Measurements from ENCODE around the gene ITPR2. TPM values are rescaled to one million over a fixed set of nuclear protein-coding genes. Genes with fewer than 3 reads are reported as not detected.

Gene ITPR2
- total and polyA plus RNA-seq, 2 of the 8 experiments (the other 6 are each of a cell fraction or from before 2014, with no cell fraction given), result 4.1 to 48.3 TPM

DNA sequence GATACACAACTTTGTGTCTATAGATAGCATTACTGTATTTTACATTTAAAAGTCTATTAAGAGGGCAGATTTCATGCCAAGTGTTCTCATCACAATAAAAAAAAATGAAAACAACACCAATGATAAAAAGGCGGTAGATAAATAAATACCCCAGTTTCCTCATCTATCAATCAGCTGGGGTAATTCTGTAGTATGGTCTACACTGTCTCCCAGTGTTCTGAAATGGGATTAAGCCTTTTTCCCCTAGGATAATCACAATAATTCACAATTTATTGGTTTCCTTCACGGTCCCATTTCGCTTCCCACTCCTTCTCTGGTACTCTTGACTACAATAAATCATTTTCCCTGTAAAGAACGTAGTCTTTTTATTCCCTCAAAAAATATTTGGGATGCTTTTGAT is 523.4 kb downstream of the ITPR2 start:
- TF ChIP-seq CHD2 (IDR thresholded peaks at IDR 0.05; ENCODE audit: low read length) (no peak), ZNF274 (IDR thresholded peaks at IDR 0.05; ENCODE audit: borderline replicate concordance, extremely low read depth, low read length) (no peak), TAF1 (IDR thresholded peaks at IDR 0.05; ENCODE audit: low read depth, low read length) (no peak), RAD21 (IDR thresholded peaks at IDR 0.05 in 1 of 2, conservative IDR thresholded peaks at IDR 0.05 in 1 of 2; ENCODE audit: low read depth in 2 of 2, low read length in 2 of 2) (0 out of 4 replicates have a peak, but pooled peaks of 1 of the 2 experiments have one; percentile 7), RNF2 (IDR thresholded peaks at IDR 0.05; ENCODE audit: borderline replicate concordance, low read depth, low read length, missing control alignments, poor library complexity, severe bottlenecking) (no peak)
- TF ChIP-seq, protein P1, sequence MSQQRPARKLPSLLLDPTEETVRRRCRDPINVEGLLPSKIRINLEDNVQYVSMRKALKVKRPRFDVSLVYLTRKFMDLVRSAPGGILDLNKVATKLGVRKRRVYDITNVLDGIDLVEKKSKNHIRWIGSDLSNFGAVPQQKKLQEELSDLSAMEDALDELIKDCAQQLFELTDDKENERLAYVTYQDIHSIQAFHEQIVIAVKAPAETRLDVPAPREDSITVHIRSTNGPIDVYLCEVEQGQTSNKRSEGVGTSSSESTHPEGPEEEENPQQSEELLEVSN (IDR thresholded peaks at IDR 0.05), result no peak
- Histone ChIP-seq H3K23ac (ENCODE audit: insufficient read length) (no peak overlapping the region), H3K9me3 (ENCODE audit: insufficient read depth in 2 of 2, low read depth in 1 of 2, low read length in 1 of 2) (no peaks in the 10 kb centered on the region), H3K27ac (ENCODE audit: low read depth, low read length) (no peak overlapping the region), H3K4me3 (ENCODE audit: extremely low read depth in 1 of 4, insufficient read depth in 2 of 4, low read depth in 3 of 4, low read length in 4 of 4) (no peak overlapping the region), H3K79me1 (ENCODE audit: low read depth, low read length) (no peaks in the 10 kb centered on the region), H4K5ac (ENCODE audit: insufficient read length, low read depth, low read length) (no peak overlapping the region), H3K56ac (replicated peaks; ENCODE audit: insufficient read length, low read depth, low read length) (no peak overlapping the region), H3K14ac (ENCODE audit: insufficient read length) (no peak overlapping the region), H2AK5ac (ENCODE audit: low read depth, low read length) (no peak overlapping the region), H3K79me2 (ENCODE audit: control insufficient read depth in 1 of 2, insufficient read depth in 2 of 2, low read length in 2 of 2) (no peaks in the 10 kb centered on the region), H2BK20ac (ENCODE audit: low read length) (no peak overlapping the region), H3K4me1 (replicated peaks in 1 of 4; ENCODE audit: control insufficient read depth in 3 of 4, insufficient read depth in 4 of 4, low read length in 3 of 4) (no peaks in the 10 kb centered on the region), H4K20me1 (replicated peaks in 1 of 2; ENCODE audit: control insufficient read depth in 1 of 2, insufficient read depth in 2 of 2, low read length in 2 of 2) (no peaks in the 10 kb centered on the region), H3K36me3 (ENCODE audit: control insufficient read depth in 2 of 4, insufficient read depth in 4 of 4, low read length in 3 of 4) (no peaks in the 10 kb centered on the region), H3K27me3 (replicated peaks in 1 of 4; ENCODE audit: control insufficient read depth in 3 of 4, extremely low read depth in 1 of 4, insufficient read depth in 3 of 4, low read length in 3 of 4) (no peaks in the 10 kb centered on the region), H2BK120ac (replicated peaks; ENCODE audit: low read depth, low read length) (no peak overlapping the region), H4K91ac (replicated peaks; ENCODE audit: insufficient read length, low read length) (no peak overlapping the region), H2BK15ac (ENCODE audit: low read length) (no peak overlapping the region), H2BK12ac (ENCODE audit: low read depth, low read length) (no peak overlapping the region), H3K9ac (replicated peaks in 1 of 4; ENCODE audit: extremely low read depth in 1 of 4, low read depth in 3 of 4, low read length in 3 of 4) (no peak overlapping the region), H3K23me2 (ENCODE audit: low read depth, low read length) (no peaks in the 10 kb centered on the region), H3K4me2 (ENCODE audit: insufficient read depth in 1 of 2, low read depth in 2 of 2, low read length in 2 of 2) (no peak overlapping the region), H3K18ac (ENCODE audit: extremely low read depth, low read length) (no peak overlapping the region), H2AFZ (ENCODE audit: low read length) (no peak overlapping the region), H3K4ac (replicated peaks; ENCODE audit: insufficient read length, low read depth, low read length) (no peak overlapping the region), H2BK5ac (ENCODE audit: low read depth, low read length) (no peak overlapping the region), H4K8ac (ENCODE audit: extremely low read depth, insufficient read depth, low read length) (no peak overlapping the region)
- POLR2A ChIA-PET (ENCODE audit: partially characterized antibody), result no interaction called here
- CTCF ChIA-PET (ENCODE audit: partially characterized antibody), result interaction anchor here (1.0 kb wide), 1 partner anchor 188 kb away, joined by 3 read pairs; no protein-coding TSS in a partner anchor
- FAIRE-seq (no peak), DNase-seq (ENCODE audit: low read depth in 1 of 2, low spot score in 2 of 2) (no peak)
- 72% methylated on average over 4 of the region's 4 CpGs; no CpG with 5 or more reads in 1 of the 2 experiments for WGBS, 2 experiments (ENCODE audit: extremely low coverage in 1 of 2, insufficient coverage in 1 of 2, insufficient read length in 1 of 2, insufficient replicate concordance in 2 of 2, low coverage in 1 of 2, low lambda C conversion rate in 2 of 2, missing lambda C conversion rate in 1 of 2)
